H54 (cell line): ENCODE measurements around the gene LRRC3C.

Source experiments
- DNase-seq: peaks from one replicate; pipeline ENCODE4 v3.0.0; 2011; ENCODE audit warnings: low spot score, mixed read lengths; ENCODE audit not compliant: insufficient read length
- FAIRE-seq: peaks from 3 replicates; lab custom pipeline; 2011; peaks lifted over from hg19 to GRCh38; lab: Jason Lieb, UNC
- POLR2A ChIP-seq: IDR thresholded peaks from 2 replicates; pipeline ENCODE4 v1.6.1; 2011; ENCODE audit warnings: low read depth, mild to moderate bottlenecking, low read length

Gene LRRC3C

GRCh38 chr17:39949028-39949427 is 21.5 kb downstream of the LRRC3C start:
- DNase-seq, result no peak
- no peak for TF ChIP-seq POLR2A
- FAIRE-seq, result no peak

- FAIRE-seq (no peak), DNase-seq (no peak)
- no peak for TF ChIP-seq POLR2A
Observed at GRCh38 chr17:39950871-39951348, 23.4 kb downstream of the LRRC3C start.

- no peak for FAIRE-seq
- DNase-seq, result no peak
- TF ChIP-seq POLR2A, result no peak
Observed at GRCh38 chr17:39951924-39952679, 24.6 kb downstream of the LRRC3C start.

- TF ChIP-seq POLR2A, result peak; percentile 59
- FAIRE-seq (no peak), DNase-seq (peak; percentile 95)
Observed at GRCh38 chr17:39952680-39953470, 25.3 kb downstream of the LRRC3C start.

DNA sequence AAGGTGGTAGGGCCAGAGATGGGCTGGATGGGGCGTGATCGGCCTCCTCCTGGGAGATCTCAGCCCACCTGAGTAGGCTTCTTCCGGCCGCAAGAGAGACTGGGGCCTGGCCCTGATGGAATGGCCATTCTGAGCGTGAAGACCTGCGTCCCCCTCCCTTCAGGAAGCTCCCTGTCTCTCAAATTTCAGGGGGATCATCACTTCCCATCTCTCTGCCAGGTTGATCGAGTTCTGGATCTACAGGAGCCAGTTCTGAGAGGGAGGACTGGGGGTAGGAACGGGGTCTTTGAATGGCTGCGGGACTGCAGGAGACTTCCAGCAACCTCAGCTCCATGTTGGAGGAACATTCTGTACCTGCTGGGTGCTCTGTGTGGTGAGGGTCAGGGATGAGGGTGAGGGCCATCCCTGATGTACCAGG is 25.9 kb downstream of the LRRC3C start:
- FAIRE-seq, result no peak
- TF ChIP-seq POLR2A, result no peak
- DNase-seq, result no peak

DNA sequence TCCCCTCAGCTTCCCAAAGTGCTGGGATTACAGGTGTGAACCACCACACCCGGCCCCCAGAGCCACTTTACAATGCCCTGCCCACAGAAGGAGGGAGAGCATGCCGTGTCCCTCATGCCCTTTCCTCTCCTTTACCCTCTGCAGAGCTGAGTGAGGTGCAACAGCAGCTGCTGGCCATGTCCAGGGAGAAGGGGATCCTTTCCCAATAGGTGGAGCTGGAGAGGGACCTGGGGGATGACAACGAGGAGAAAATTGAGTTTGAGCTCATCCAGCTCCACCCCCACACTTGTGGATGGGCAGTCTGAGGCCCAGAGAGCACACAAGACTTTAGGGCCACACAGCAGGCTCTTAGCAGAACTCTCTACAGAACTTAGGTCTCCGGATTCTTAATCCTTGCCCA is 27.3 kb downstream of the LRRC3C start:
- TF ChIP-seq POLR2A, result no peak
- FAIRE-seq (no peak), DNase-seq (no peak)

DNA sequence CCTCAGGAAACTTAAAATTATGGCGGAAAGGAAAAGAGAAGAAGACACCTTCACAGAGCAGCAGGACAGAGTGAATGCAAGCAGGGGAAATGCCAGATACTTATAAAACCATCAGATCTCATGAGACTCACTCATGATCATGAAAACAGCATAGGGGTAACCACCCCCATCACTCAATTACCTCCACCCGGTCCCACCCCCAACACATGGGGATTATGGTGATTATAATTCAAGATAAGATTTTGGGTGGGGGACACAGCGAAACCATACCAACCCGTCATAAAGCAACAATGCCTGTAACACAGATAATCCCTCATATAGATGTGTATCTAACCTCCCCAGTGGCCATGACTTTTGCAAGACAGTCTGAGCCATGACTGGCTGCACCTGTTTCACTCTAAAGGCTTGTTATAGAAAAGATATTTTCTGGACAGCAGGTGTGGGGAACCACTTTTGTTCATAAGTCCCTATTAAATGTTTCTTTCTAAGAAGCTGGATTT is 28.2 kb downstream of the LRRC3C start:
- FAIRE-seq (no peak), DNase-seq (no peak)
- no peak for TF ChIP-seq POLR2A

- FAIRE-seq, result no peak
- DNase-seq, result no peak
- no peak for TF ChIP-seq POLR2A
Observed at GRCh38 chr17:39960524-39961041, 33.1 kb downstream of the LRRC3C start.

DNA sequence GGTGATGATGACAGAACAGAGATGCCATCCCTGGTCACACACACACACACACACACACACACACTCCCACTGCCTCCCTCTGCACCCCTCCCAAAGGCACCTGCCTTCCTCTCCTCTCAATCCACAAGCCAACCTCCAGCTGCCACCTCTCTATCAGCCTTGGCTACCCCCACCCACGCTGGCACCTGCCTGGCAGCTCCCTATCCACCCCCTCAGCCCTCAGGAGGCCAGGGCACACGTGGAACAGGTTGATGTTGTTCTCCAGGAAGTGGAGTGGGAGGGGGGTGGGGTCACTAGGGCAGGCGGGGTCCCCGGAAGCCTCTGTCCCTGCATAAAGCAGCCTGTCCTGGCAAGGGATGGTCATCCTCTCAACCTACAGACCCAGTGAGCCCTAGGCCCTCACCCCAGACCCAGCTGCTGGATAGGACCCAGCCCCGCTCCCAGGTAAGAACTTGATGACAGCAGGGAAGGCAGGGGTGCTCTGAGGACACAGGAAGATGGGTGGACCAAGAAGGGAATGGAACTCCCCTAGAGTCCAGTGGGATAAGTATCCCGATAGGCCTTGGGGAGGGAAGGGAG is 35.2 kb downstream of the LRRC3C start, which contains the start of gene GSDMA:
Gene GSDMA (plus strand): TSS at position 363 of the 579 bp plus-strand sequence. CDS start 2,684 bp downstream, outside the sequence.
- DNase-seq (no peak), FAIRE-seq (no peak)
- TF ChIP-seq POLR2A, result no peak

- FAIRE-seq (no peak), DNase-seq (no peak)
- no peak for TF ChIP-seq POLR2A
Observed at GRCh38 chr17:39963829-39964228, 36.3 kb downstream of the LRRC3C start.

GRCh38 chr17:39965017-39965699 is 37.6 kb downstream of the LRRC3C start:
- FAIRE-seq, result no peak
- no peak for TF ChIP-seq POLR2A
- DNase-seq, result no peak

GRCh38 chr17:39966771-39967170 is 39.2 kb downstream of the LRRC3C start:
- TF ChIP-seq POLR2A, result no peak
- FAIRE-seq (no peak), DNase-seq (no peak)

DNA sequence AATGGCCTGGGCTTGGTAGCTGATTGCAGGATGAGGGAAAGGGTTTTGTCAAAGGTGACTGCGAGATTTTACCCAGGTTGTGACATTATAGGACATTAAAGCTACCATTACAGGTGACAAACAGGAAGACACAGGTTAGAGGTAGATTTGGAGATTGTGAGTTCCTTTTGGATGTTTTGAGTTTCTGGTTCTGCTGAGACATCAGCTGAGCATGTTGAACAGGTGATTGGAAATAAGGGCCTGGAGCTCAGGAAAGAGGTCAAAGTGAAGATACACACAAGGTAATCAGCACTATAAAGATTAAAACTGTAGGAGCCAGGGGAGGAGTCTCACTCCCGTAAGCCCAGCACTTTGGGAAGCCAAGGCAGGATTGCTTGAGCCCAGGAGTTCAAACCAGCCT is 41.2 kb downstream of the LRRC3C start:
- FAIRE-seq (no peak), DNase-seq (no peak)
- TF ChIP-seq POLR2A, result no peak
